Measurements from ENCODE around the gene ERC1. TPM values are rescaled to one million over a fixed set of nuclear protein-coding genes. Genes with fewer than 3 reads are reported as not detected.

ERC1 gene
- total RNA-seq, 2 donors from 2014 or later: 40.3 to 43.0 TPM

DNA sequence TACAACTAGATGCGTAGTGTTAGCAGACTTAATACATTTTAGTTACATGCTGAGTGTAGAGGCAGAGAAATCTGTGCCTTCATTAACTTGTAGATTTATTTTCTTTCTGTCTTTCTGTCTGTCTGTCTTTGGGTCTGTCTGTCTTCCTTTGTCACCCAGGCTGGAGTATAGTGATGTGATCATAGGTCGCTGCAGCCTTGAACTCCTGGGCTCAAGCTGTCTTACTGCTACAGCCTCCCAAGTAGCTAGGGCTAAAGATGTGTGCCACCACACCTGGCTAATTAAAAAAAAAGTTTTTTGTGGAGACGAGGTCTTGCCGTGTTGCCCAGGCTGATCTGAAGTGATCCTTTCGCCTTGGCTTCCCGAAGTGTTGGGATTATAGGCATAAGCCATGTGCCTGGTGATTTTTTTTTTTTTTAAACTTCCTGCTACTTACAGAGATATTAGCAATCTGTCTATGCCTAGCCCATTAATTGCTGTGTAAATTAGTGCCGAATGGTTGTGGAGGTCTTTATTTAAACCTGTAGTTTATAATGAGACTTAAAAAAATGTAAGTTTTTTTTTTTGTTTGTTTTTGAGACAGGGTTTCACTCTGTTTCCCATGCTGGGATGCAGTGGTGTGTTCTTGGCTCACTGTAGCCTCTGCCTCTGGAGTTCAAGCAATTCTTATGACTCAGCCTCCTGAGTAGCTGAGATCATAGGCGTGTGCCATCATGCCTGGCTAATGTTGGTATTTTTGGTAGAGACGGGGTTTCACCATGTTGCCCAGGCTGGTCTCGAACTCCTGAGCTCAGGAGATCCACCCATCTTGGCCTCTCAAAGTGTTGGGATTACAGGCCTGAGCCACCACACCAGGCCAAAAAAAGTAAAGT lies 22.8 kb downstream of the ERC1 start:
- Histone ChIP-seq H3K4me1 (peaks cover 0 to 10% of the 10 kb centered on the region in 2 donors), H3K9me3 (no peaks in the 10 kb centered on the region), H3K27me3 (no peaks in the 10 kb centered on the region), H3K4me3 (no peak overlapping the region), H3K36me3 (no peaks in the 10 kb centered on the region), H3K27ac (peak overlapping the region; percentile 40 to 42)
- no peak for DNase-seq (ENCODE audit: low spot score)
- TF ChIP-seq, protein P1, sequence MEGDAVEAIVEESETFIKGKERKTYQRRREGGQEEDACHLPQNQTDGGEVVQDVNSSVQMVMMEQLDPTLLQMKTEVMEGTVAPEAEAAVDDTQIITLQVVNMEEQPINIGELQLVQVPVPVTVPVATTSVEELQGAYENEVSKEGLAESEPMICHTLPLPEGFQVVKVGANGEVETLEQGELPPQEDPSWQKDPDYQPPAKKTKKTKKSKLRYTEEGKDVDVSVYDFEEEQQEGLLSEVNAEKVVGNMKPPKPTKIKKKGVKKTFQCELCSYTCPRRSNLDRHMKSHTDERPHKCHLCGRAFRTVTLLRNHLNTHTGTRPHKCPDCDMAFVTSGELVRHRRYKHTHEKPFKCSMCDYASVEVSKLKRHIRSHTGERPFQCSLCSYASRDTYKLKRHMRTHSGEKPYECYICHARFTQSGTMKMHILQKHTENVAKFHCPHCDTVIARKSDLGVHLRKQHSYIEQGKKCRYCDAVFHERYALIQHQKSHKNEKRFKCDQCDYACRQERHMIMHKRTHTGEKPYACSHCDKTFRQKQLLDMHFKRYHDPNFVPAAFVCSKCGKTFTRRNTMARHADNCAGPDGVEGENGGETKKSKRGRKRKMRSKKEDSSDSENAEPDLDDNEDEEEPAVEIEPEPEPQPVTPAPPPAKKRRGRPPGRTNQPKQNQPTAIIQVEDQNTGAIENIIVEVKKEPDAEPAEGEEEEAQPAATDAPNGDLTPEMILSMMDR (IDR thresholded peaks at IDR 0.05): no peak

DNA sequence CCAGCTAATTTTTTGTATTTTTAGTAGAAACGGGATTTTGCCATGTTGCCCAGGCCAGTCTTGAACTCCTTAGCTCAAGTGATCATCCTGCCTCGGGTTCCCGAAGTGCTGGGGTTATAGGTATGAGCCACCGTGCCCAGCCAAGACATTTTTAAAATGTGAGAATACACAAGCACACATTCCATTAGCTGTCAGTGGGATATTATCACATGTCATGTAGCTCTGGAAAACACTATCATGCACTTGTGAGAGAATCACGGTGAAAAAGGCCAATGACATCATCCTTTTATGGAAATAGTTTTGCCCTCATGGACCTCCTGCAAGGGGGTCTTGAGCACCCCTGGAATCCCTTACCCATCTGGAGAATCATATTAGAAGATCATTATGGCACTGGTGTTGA lies 28.3 kb downstream of the ERC1 start:
- peaks cover 0 to 12% of the 10 kb centered on the region in 2 donors for H3K4me1 ChIP-seq
- peak overlapping the region in 1 of 2 donors; percentile 46 for H3K27ac ChIP-seq
- no peaks in the 10 kb centered on the region for H3K27me3 ChIP-seq
- no peaks in the 10 kb centered on the region for H3K9me3 ChIP-seq
- no peaks in the 10 kb centered on the region for H3K36me3 ChIP-seq
- DNase-seq (ENCODE audit: low spot score): no peak
- TF ChIP-seq, protein P1 (IDR thresholded peaks at IDR 0.05): no peak
- H3K4me3 ChIP-seq: no peak overlapping the region

DNA sequence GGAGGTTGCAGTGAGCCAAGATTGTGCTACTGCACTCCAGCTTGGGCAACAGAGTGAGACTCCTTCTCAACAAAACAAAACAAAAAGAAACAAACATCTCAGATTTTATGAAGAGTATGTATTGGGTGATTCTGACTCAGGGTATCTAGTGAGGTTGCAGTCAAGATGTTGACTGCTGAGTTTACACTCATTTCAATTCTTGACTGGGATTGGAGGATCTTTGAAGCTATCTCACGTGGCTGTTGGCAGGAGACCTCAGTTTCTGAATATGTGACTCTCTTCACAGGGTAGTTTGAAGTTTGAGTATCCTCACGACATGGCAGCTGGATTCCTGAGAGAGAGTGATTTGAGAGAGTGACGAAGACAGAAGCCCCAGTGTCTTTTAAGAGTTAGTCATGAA lies 29.4 kb downstream of the ERC1 start:
- no peaks in the 10 kb centered on the region for H3K9me3 ChIP-seq

DNA sequence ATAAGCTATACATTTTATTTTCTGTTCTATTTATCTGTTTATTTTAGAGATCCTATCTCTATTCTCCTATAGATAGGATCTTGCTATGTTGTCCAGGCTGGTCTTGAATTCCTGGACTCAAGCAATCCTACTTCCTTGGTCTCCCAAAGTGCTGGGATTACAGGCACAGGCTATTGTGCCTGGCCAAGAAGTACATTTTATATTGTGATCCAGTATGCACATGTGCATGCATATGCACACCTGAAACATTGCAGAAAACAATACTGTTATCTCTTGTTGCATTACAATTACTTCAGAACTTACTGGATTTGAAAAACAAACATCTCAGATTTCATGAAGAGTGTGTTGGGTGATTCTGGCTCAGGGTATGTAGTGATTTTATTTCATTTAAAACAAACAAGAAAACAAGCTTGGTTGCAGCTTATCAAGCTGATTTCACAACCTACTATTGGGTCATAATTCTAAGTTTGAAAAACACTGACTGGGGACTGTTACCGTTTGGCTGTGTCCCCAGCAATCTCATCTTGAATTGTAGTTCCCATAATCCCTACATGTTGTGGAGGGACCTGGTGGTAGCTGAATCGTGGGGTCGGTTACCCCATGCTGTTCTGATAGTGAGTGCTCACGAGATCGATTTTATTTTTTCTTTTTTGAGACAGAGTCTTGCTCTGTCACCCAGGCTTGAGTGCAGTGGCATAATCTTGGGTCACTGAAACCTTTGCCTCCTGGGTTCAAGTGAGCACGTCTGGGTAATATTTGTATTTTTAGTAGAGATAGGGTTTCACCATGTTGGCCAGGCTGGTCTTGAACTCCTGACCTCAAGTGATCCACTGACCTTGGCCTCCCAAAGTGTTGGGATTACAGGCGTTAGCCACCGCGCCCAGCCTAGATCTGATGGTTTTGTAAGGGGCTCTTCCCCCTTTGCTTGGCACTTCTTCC lies 31.3 kb downstream of the ERC1 start:
- no peak for DNase-seq (ENCODE audit: low spot score)
- H3K27ac ChIP-seq: no peak overlapping the region
- peaks cover 0 to 12% of the 10 kb centered on the region in 2 donors for H3K4me1 ChIP-seq
- TF ChIP-seq, protein P1 (IDR thresholded peaks at IDR 0.05): no peak
- no peaks in the 10 kb centered on the region for H3K36me3 ChIP-seq
- H3K27me3 ChIP-seq: no peaks in the 10 kb centered on the region
- no peak overlapping the region for H3K4me3 ChIP-seq
- no peaks in the 10 kb centered on the region for H3K9me3 ChIP-seq

More for the DNA sequence above, 29.4 kb downstream of the ERC1 start:
- Histone ChIP-seq H3K27ac (no peak overlapping the region), H3K27me3 (no peaks in the 10 kb centered on the region), H3K4me1 (peaks cover 0 to 12% of the 10 kb centered on the region in 2 donors), H3K36me3 (no peaks in the 10 kb centered on the region), H3K4me3 (no peak overlapping the region)
- TF ChIP-seq, protein P1 (IDR thresholded peaks at IDR 0.05): no peak
- no peak for DNase-seq (ENCODE audit: low spot score)

DNA sequence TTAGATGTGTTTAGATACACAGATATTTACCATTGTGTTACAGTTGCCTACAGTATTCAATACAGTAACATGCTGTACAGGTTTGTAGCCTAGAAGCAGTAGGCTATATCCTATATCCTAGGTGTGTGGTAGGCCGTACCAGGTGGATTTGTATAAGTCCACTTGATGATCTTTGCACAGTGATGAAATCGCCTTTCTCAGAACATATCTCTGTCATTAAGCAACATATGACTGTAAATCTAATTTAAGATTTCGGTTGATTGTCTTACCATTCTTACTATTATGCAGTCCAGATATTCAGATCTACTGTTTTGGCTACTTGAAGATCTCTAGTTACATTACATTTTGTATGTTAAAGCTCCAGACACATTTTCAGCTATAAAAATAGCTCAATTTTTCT lies 39.8 kb downstream of the ERC1 start:
- DNase-seq (ENCODE audit: low spot score): no peak
- H3K9me3 ChIP-seq: no peaks in the 10 kb centered on the region
- TF ChIP-seq, protein P1 (IDR thresholded peaks at IDR 0.05): no peak
- H3K4me3 ChIP-seq: no peak overlapping the region
- H3K27ac ChIP-seq: no peak overlapping the region
- no peaks in the 10 kb centered on the region for H3K4me1 ChIP-seq
- H3K36me3 ChIP-seq: peaks cover 14% of the 10 kb centered on the region
- no peaks in the 10 kb centered on the region for H3K27me3 ChIP-seq

Data from right atrium auricular region (tissue), 2 donors.